Keratinocyte (primary cell): ENCODE measurements around the gene TNS1. TPM values are rescaled to one million over a fixed set of nuclear protein-coding genes. Genes with fewer than 3 reads are reported as not detected.

ENCODE experiments used
- DNase-seq: peaks from one replicate; pipeline ENCODE4 v3.0.0-alpha.2; 2011; ENCODE audit warnings: low read depth, missing footprints, low spot score
- FAIRE-seq: peaks from 2 replicates; lab custom pipeline; 2011; peaks lifted over from hg19 to GRCh38; lab: Jason Lieb, UNC
- H2AFZ ChIP-seq: 2 replicates; pipeline ENCODE4 v1.6.0; 2012; ENCODE audit warnings: low read length, control low read depth, inconsistent platforms; ENCODE audit not compliant: control insufficient read depth
- H3K27ac ChIP-seq: 2 replicates; pipeline ENCODE4 v1.5.1; 2011; ENCODE audit warnings: low read length; ENCODE audit not compliant: control insufficient read depth, insufficient read depth
- H3K27me3 ChIP-seq: 3 replicates; pipeline ENCODE4 v1.6.0; 2011; ENCODE audit warnings: low read length; ENCODE audit not compliant: control insufficient read depth, insufficient read depth; ENCODE audit errors: extremely low read depth
- H3K36me3 ChIP-seq, 2 experiments: 2 replicates in 1 of 2; 3 replicates in 1 of 2; pipeline ENCODE4 v1.5.1; 2011; ENCODE audit warnings: low read length in 2 of 2, mild to moderate bottlenecking in 1 of 2; ENCODE audit not compliant: control insufficient read depth in 2 of 2, insufficient read depth in 2 of 2; ENCODE audit errors: extremely low read depth in 1 of 2
- H3K4me1 ChIP-seq: 3 replicates; pipeline ENCODE4 v1.5.1; 2011; ENCODE audit warnings: low read length; ENCODE audit not compliant: control insufficient read depth, insufficient read depth; ENCODE audit errors: extremely low read depth
- H3K4me2 ChIP-seq: 3 replicates; pipeline ENCODE4 v1.6.0; 2011; ENCODE audit warnings: low read depth, low read length; ENCODE audit not compliant: control insufficient read depth, insufficient read depth; ENCODE audit errors: extremely low read depth
- H3K4me3 ChIP-seq, 3 experiments: fragments of 200-600 bp in 1 of 3; sonication (generic) in 1 of 3; 2 replicates in 2 of 3; 3 replicates in 1 of 3; pipeline ENCODE4 v1.5.1; 2011 to 2016; ENCODE audit warnings: low read length in 3 of 3, mild to moderate bottlenecking in 3 of 3, control low read depth in 2 of 3, inconsistent platforms in 1 of 3, low read depth in 1 of 3, mixed read lengths in 1 of 3, mixed run types in 1 of 3, moderate library complexity in 1 of 3; ENCODE audit not compliant: control insufficient read depth in 2 of 3, insufficient read depth in 2 of 3; ENCODE audit errors: extremely low read depth in 1 of 3
- H3K79me2 ChIP-seq: 2 replicates; pipeline ENCODE4 v1.6.0; 2012; ENCODE audit warnings: low read length; ENCODE audit not compliant: control insufficient read depth, insufficient read depth
- H3K9ac ChIP-seq: 3 replicates; pipeline ENCODE4 v1.6.0; 2011; ENCODE audit warnings: low read length; ENCODE audit not compliant: control insufficient read depth, insufficient read depth; ENCODE audit errors: extremely low read depth
- H3K9me1 ChIP-seq: 3 replicates; pipeline ENCODE4 v1.6.0; 2011; ENCODE audit warnings: low read length; ENCODE audit not compliant: control insufficient read depth, insufficient read depth; ENCODE audit errors: extremely low read depth
- H3K9me3 ChIP-seq: 2 replicates; pipeline ENCODE4 v1.5.1; 2012; ENCODE audit warnings: low read depth, low read length; ENCODE audit not compliant: control insufficient read depth
- H4K20me1 ChIP-seq: 3 replicates; pipeline ENCODE4 v1.6.0; 2011; ENCODE audit warnings: low read length; ENCODE audit not compliant: control insufficient read depth, insufficient read depth; ENCODE audit errors: extremely low read depth
- EZH2 ChIP-seq: IDR thresholded peaks from one replicate; pipeline ENCODE4 v1.6.1; 2012; ENCODE audit warnings: inconsistent platforms, mild to moderate bottlenecking, low read length, moderate library complexity
- dilution Hi-C: fragments of 300-500 bp; cut with MboI; formaldehyde crosslinking; loops from one replicate; pipeline ENCODE4 v1.7.0; 2020; ENCODE audit warnings: low sequenced_read_pairs; ENCODE audit not compliant: extremely low pct_ligation_motif_present
- polyA plus RNA-seq, 5 experiments: library from polyadenylated mRNA; depleted of rRNA in 3 of 5; stranded (reverse) in 3 of 5; stranded (forward) in 1 of 5; unstranded in 1 of 5; fragments of >200 nt; gene quantifications; 1 replicate in 1 of 5; 2 replicates in 3 of 5; 3 replicates in 1 of 5; pipeline versions ENCODE4 v1.2.1 to v1.2.3, GENCODE V29; 2011 to 2012; ENCODE audit warnings: missing spikeins in 2 of 5, low read depth in 1 of 5, low replicate concordance in 1 of 5
- TF ChIP-seq, protein P1 (sequence below), 3 experiments: IDR thresholded peaks in 1 of 3; conservative IDR thresholded peaks in 1 of 3; optimal IDR thresholded peaks in 1 of 3; 2 replicates in 2 of 3; 3 replicates in 1 of 3; pipeline versions ENCODE3 to v1.5.1; 2011; ENCODE audit warnings: low read length in 3 of 3, mild to moderate bottlenecking in 3 of 3, moderate library complexity in 2 of 3, control low read depth in 1 of 3, inconsistent platforms in 1 of 3; ENCODE audit not compliant: insufficient read depth in 2 of 3; ENCODE audit errors: extremely low read depth in 1 of 3

The TNS1 gene
- polyA plus RNA-seq, 1 donor (not counting 4 experiments of a cell fraction or from before 2014, with no cell fraction given): 2.5 TPM

DNA sequence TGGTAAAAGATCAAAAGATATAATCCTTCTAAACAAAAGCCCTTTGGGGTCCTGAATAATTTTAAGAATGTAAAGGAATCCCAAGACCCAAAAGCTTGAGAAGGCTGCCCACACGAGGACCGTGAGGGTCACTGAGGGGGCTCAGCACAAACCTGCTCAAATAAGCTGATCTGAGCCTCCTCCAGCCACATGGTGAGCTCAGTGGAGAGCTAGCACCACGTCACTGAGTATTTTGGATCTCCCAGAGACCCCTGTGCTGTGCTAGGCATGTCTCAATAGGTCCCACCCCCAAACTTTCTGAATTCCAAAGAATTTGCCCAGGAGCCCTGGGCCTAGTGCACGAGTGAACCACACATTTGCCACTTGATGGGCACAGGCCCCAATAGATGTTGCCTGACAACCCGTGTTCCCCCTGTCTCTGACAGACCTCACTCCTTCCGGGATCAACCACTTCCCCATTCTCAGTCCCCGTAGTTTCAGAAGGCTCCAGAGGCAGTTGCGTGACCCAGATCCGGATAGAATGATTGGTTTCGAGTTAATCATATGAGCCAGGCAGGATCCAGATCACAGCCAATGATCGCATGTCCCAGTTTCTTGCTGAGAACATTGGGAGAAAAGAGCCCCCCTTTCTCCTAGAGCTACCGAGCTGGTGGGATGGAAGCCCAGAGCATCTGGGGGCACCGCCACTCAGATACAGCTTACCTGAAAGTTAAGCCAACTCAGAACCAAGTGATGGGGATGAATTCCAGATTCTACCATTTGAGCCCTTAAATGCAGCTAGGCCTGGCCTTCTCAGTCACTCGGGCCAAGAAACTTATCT lies 203.8 kb downstream of the TNS1 start:
- TF ChIP-seq EZH2: no peak
- TF ChIP-seq, protein P1, sequence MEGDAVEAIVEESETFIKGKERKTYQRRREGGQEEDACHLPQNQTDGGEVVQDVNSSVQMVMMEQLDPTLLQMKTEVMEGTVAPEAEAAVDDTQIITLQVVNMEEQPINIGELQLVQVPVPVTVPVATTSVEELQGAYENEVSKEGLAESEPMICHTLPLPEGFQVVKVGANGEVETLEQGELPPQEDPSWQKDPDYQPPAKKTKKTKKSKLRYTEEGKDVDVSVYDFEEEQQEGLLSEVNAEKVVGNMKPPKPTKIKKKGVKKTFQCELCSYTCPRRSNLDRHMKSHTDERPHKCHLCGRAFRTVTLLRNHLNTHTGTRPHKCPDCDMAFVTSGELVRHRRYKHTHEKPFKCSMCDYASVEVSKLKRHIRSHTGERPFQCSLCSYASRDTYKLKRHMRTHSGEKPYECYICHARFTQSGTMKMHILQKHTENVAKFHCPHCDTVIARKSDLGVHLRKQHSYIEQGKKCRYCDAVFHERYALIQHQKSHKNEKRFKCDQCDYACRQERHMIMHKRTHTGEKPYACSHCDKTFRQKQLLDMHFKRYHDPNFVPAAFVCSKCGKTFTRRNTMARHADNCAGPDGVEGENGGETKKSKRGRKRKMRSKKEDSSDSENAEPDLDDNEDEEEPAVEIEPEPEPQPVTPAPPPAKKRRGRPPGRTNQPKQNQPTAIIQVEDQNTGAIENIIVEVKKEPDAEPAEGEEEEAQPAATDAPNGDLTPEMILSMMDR (optimal IDR thresholded peaks at IDR 0.05 in 1 of 3, IDR thresholded peaks at IDR 0.05 in 1 of 3, conservative IDR thresholded peaks at IDR 0.05 in 1 of 3; ENCODE audit: extremely low read depth in 1 of 3, insufficient read depth in 2 of 3, low read length in 3 of 3): no peak
- Histone ChIP-seq H3K36me3 (no peaks in the 10 kb centered on the region), H3K9me3 (no peaks in the 10 kb centered on the region), H3K27me3 (no peaks in the 10 kb centered on the region), H3K4me2 (no peak overlapping the region), H3K79me2 (no peaks in the 10 kb centered on the region), H2AFZ (no peak overlapping the region), H3K9ac (no peak overlapping the region), H3K9me1 (no peaks in the 10 kb centered on the region), H3K4me3 (no peak overlapping the region), H4K20me1 (peaks cover 4% of the 10 kb centered on the region), H3K27ac (no peak overlapping the region), H3K4me1 (peaks cover 11% of the 10 kb centered on the region)
- dilution Hi-C loops: no loop called here
- no peak for DNase-seq
- no peak for FAIRE-seq

DNA sequence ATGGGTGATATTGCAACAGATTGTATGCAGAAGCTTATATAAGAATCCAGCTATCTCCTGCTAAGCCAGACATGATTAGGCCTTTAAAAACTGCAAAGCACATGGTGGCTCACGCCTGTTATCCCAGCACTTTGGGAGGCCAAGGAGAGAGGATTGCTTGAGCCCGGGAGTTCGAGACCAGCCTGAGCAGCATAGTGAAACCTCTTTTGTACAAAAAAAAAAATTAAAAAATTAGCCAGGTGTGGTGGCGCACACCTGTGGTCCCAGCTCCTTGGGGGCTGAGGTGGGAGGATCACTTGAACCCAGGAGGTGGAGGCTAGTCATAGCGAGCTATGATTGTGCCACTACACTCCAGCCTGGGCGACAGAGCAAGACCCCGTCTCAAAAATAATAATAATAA lies 204.6 kb downstream of the TNS1 start:
- no peak for TF ChIP-seq EZH2
- TF ChIP-seq, protein P1 (optimal IDR thresholded peaks at IDR 0.05 in 1 of 3, IDR thresholded peaks at IDR 0.05 in 1 of 3, conservative IDR thresholded peaks at IDR 0.05 in 1 of 3; ENCODE audit: extremely low read depth in 1 of 3, insufficient read depth in 2 of 3, low read length in 3 of 3): no peak
- FAIRE-seq (no peak), DNase-seq (no peak)
- Histone ChIP-seq H3K4me1 (peaks cover 11% of the 10 kb centered on the region), H3K27me3 (no peaks in the 10 kb centered on the region), H2AFZ (no peak overlapping the region), H3K4me2 (no peak overlapping the region), H3K36me3 (no peaks in the 10 kb centered on the region), H3K79me2 (no peaks in the 10 kb centered on the region), H3K4me3 (no peak overlapping the region), H3K9me1 (no peaks in the 10 kb centered on the region), H3K9me3 (no peaks in the 10 kb centered on the region), H3K9ac (no peak overlapping the region), H4K20me1 (peaks cover 4% of the 10 kb centered on the region), H3K27ac (no peak overlapping the region)
- dilution Hi-C loops: no loop called here
